HG03196 (cell line): ENCODE results near the gene POPDC2.
"Not testable (repeated sequence)": the region's sequence is repeated elsewhere in the genome, so short reads cannot be mapped to it uniquely, and the experiment has no call there.

Experiments
- ATAC-seq: cut with Tn5 transposase; IDR thresholded peaks from one replicate; pipeline ENCODE4 v1.9.1; 2021; ENCODE audit not compliant: unreplicated experiment

The POPDC2 gene

GRCh38 chr3:119660474-119661440, at the start of gene POPDC2:
TSS of gene POPDC2 (minus strand) at chr3:119660589. CDS start at chr3:119660423, 166 bp downstream.
- no peak for ATAC-seq

- no peak for ATAC-seq
These were observed 43.6 kb upstream of the POPDC2 start for GRCh38 chr3:119703820-119704531.

GRCh38 chr3:119702530-119703527, 42.4 kb upstream of the POPDC2 start, which contains the start of gene CFAP91:
TSS of gene CFAP91 (plus strand) at chr3:119703022. CDS start at chr3:119703099, 77 bp downstream.
- peak; percentile 84 for ATAC-seq

GRCh38 chr3:119700920-119701734, 40.7 kb upstream of the POPDC2 start:
- peak; percentile 1 for ATAC-seq

GRCh38 chr3:119700269-119700919, 40.0 kb upstream of the POPDC2 start:
- ATAC-seq, result peak; percentile 41

- ATAC-seq, result peak; percentile 52
These were observed 37.0 kb upstream of the POPDC2 start for GRCh38 chr3:119697394-119697793.

GRCh38 chr3:119695480-119695879, 35.1 kb upstream of the POPDC2 start:
- ATAC-seq, result no peak

GRCh38 chr3:119690043-119690656, 29.8 kb upstream of the POPDC2 start:
- ATAC-seq, result no peak

- no peak for ATAC-seq
These were observed 23.0 kb upstream of the POPDC2 start for GRCh38 chr3:119683421-119683820.

- ATAC-seq, result peak; percentile 33
These were observed 20.9 kb upstream of the POPDC2 start for GRCh38 chr3:119681279-119681678.

GRCh38 chr3:119679874-119680273, 19.5 kb upstream of the POPDC2 start:
- ATAC-seq, result no peak

GRCh38 chr3:119678209-119678608, 17.8 kb upstream of the POPDC2 start:
- ATAC-seq, result not testable (repeated sequence)

- ATAC-seq, result peak; percentile 1
These were observed 17.2 kb upstream of the POPDC2 start for GRCh38 chr3:119677641-119677934.

GRCh38 chr3:119676771-119677640, 16.6 kb upstream of the POPDC2 start, which contains the start of gene COX17:
TSS of gene COX17 (minus strand) at chr3:119677406. CDS start at chr3:119677310, 96 bp downstream.
- ATAC-seq, result peak; percentile 86

GRCh38 chr3:119676020-119676419, 15.6 kb upstream of the POPDC2 start:
- no peak for ATAC-seq

GRCh38 chr3:119675188-119675874, 14.9 kb upstream of the POPDC2 start:
- ATAC-seq, result no peak

GRCh38 chr3:119673875-119674274, 13.5 kb upstream of the POPDC2 start:
- no peak for ATAC-seq
